H9 (cell line): ENCODE results near the gene SLC7A11. TPM values are rescaled to one million over a fixed set of nuclear protein-coding genes. Genes with fewer than 3 reads are reported as not detected.

Source experiments
- DNase-seq: peaks from one replicate; pipeline ENCODE4 v3.0.0-alpha.2; 2017
- H2AFZ ChIP-seq: one replicate; pipeline ENCODE4 v1.6.1; 2013; ENCODE audit warnings: mild to moderate bottlenecking, low read length, control low read depth, moderate library complexity
- H2AK5ac ChIP-seq: 2 replicates; pipeline ENCODE4 v1.6.1; 2013; ENCODE audit warnings: low read length, control low read depth, mixed read lengths; ENCODE audit not compliant: insufficient read length
- H2BK120ac ChIP-seq: one replicate; pipeline ENCODE4 v1.6.1; 2013; ENCODE audit warnings: low read depth, mild to moderate bottlenecking, low read length, control low read depth, inconsistent platforms; ENCODE audit not compliant: poor library complexity, severe bottlenecking
- H2BK12ac ChIP-seq: 2 replicates; pipeline ENCODE4 v1.6.1; 2013; ENCODE audit warnings: low read length, control low read depth, mixed read lengths, low read depth; ENCODE audit not compliant: insufficient read length
- H2BK15ac ChIP-seq: 2 replicates; pipeline ENCODE4 v1.6.1; 2013; ENCODE audit warnings: low read depth, low read length, control low read depth
- H2BK20ac ChIP-seq: one replicate; pipeline ENCODE4 v1.6.1; 2013; ENCODE audit warnings: low read depth, mild to moderate bottlenecking, low read length, control low read depth, inconsistent platforms; ENCODE audit not compliant: poor library complexity, severe bottlenecking
- H2BK5ac ChIP-seq: 2 replicates; pipeline ENCODE4 v1.6.1; 2013; ENCODE audit warnings: low read length, control low read depth, mixed read lengths; ENCODE audit not compliant: insufficient read length
- H3K14ac ChIP-seq: 2 replicates; pipeline ENCODE4 v1.6.1; 2013; ENCODE audit warnings: low read length, control low read depth; ENCODE audit not compliant: insufficient read depth
- H3K18ac ChIP-seq: 2 replicates; pipeline ENCODE4 v1.6.1; 2013; ENCODE audit warnings: low read depth, mild to moderate bottlenecking, mixed read lengths, low read length, control low read depth; ENCODE audit not compliant: insufficient read length
- H3K23ac ChIP-seq: 2 replicates; pipeline ENCODE4 v1.6.1; 2013; ENCODE audit warnings: low read length, control low read depth, mixed read lengths, low read depth; ENCODE audit not compliant: insufficient read length
- H3K23me2 ChIP-seq: 2 replicates; pipeline ENCODE4 v1.6.1; 2013; ENCODE audit warnings: low read depth, mild to moderate bottlenecking, mixed read lengths, low read length, control low read depth; ENCODE audit not compliant: insufficient read length, poor library complexity, severe bottlenecking
- H3K27ac ChIP-seq: 2 replicates; pipeline ENCODE4 v1.5.1; 2013; ENCODE audit warnings: low read length, control low read depth, mixed read lengths, low read depth; ENCODE audit not compliant: insufficient read length
- H3K27me3 ChIP-seq: 2 replicates; pipeline ENCODE4 v1.6.1; 2013; ENCODE audit warnings: low read length, control low read depth, inconsistent platforms; ENCODE audit not compliant: insufficient read depth
- H3K4ac ChIP-seq: 2 replicates; pipeline ENCODE4 v1.6.1; 2013; ENCODE audit warnings: low read depth, mild to moderate bottlenecking, control low read depth, inconsistent platforms, low read length, moderate library complexity
- H3K4me1 ChIP-seq: 2 replicates; pipeline ENCODE4 v1.6.1; 2013; ENCODE audit warnings: low read length, control low read depth, inconsistent platforms; ENCODE audit not compliant: insufficient read depth
- H3K4me2 ChIP-seq: 2 replicates; pipeline ENCODE4 v1.6.1; 2013; ENCODE audit warnings: low read length, control low read depth, mixed read lengths; ENCODE audit not compliant: insufficient read length, insufficient read depth
- H3K56ac ChIP-seq: 2 replicates; pipeline ENCODE4 v1.6.1; 2013; ENCODE audit warnings: low read depth, mild to moderate bottlenecking, mixed read lengths, low read length, control low read depth; ENCODE audit not compliant: insufficient read length
- H3K79me1 ChIP-seq: 2 replicates; pipeline ENCODE4 v1.6.1; 2013; ENCODE audit warnings: low read depth, mild to moderate bottlenecking, moderate library complexity, low read length, control low read depth, inconsistent platforms; ENCODE audit not compliant: insufficient read depth, poor library complexity, severe bottlenecking
- H3K79me2 ChIP-seq: 2 replicates; pipeline ENCODE4 v1.6.1; 2013; ENCODE audit warnings: low read length, control low read depth, inconsistent platforms; ENCODE audit not compliant: insufficient read depth
- H3K9ac ChIP-seq: 2 replicates; pipeline ENCODE4 v1.6.1; 2013; ENCODE audit warnings: low read length, control low read depth, mixed read lengths; ENCODE audit not compliant: insufficient read length; ENCODE audit errors: extremely low read depth
- H3K9me3 ChIP-seq: one replicate; pipeline ENCODE4 v1.6.1; 2013; ENCODE audit warnings: low read depth, low read length, inconsistent platforms; ENCODE audit not compliant: control insufficient read depth
- H3T11ph ChIP-seq: one replicate; pipeline ENCODE4 v1.6.1; 2013; ENCODE audit warnings: mild to moderate bottlenecking, low read length, control low read depth, inconsistent platforms
- H4K20me1 ChIP-seq: one replicate; pipeline ENCODE4 v1.6.1; 2013; ENCODE audit not compliant: control insufficient read depth, insufficient read length, insufficient read depth
- H4K5ac ChIP-seq: 2 replicates; pipeline ENCODE4 v1.6.1; 2013; ENCODE audit warnings: low read depth, mild to moderate bottlenecking, mixed read lengths, low read length, control low read depth; ENCODE audit not compliant: insufficient read length
- H4K8ac ChIP-seq: replicated peaks from 2 replicates; pipeline ENCODE4 v1.6.1; 2013; ENCODE audit warnings: low read length, control low read depth, mixed read lengths, low read depth; ENCODE audit not compliant: insufficient read length
- H4K91ac ChIP-seq: 2 replicates; pipeline ENCODE4 v1.6.1; 2013; ENCODE audit warnings: low read depth, mild to moderate bottlenecking, moderate library complexity, mixed read lengths, low read length, control low read depth; ENCODE audit not compliant: insufficient read length
- H3K27ac Mint-ChIP-seq, 3 experiments: 2 replicates in 2 of 3; 3 replicates in 1 of 3; pipeline ENCODE4 v1.8.0; 2020 to 2021; ENCODE audit warnings: mixed read lengths in 3 of 3, mild to moderate bottlenecking in 1 of 3, moderate library complexity in 1 of 3
- H3K27me3 Mint-ChIP-seq: 2 replicates; pipeline ENCODE4 v1.8.0; 2021; ENCODE audit warnings: low read depth, mild to moderate bottlenecking, moderate library complexity, mixed read lengths
- H3K36me3 Mint-ChIP-seq, 3 experiments: 2 replicates in 2 of 3; 3 replicates in 1 of 3; pipeline ENCODE4 v1.8.0; 2020 to 2021; ENCODE audit warnings: low read depth in 3 of 3, mixed read lengths in 3 of 3; ENCODE audit not compliant: insufficient read depth in 1 of 3
- H3K4me1 Mint-ChIP-seq, 2 experiments: 2 replicates each; pipeline ENCODE4 v1.8.0; 2020; ENCODE audit warnings: mixed read lengths in 2 of 2
- H3K4me3 Mint-ChIP-seq, 2 experiments: 2 replicates in 1 of 2; 3 replicates in 1 of 2; pipeline ENCODE4 v1.8.0; 2020 to 2021; ENCODE audit warnings: mild to moderate bottlenecking in 2 of 2, mixed read lengths in 2 of 2, moderate library complexity in 1 of 2
- H3K9me3 Mint-ChIP-seq, 2 experiments: 2 replicates in 1 of 2; 3 replicates in 1 of 2; pipeline ENCODE4 v1.8.0; 2020; ENCODE audit warnings: mild to moderate bottlenecking in 2 of 2, mixed read lengths in 2 of 2, moderate library complexity in 1 of 2
- WGBS: extraction: QIAGEN DNeasy Blood & Tissue Kit; methylation state at CpG from one replicate; pipeline ENCODE4 v1.1.7; 2013; ENCODE audit warnings: missing lambda C conversion rate, low lambda C conversion rate, mixed read lengths; ENCODE audit not compliant: insufficient read length; ENCODE audit errors: extremely low coverage; 5-methylcytosine and 5-hydroxymethylcytosine counted together
- total RNA-seq: library from RNA; stranded (reverse); gene quantifications from 2 replicates; pipeline ENCODE4 v1.2.1, GENCODE V29; 2021
- TF ChIP-seq, protein P1 (sequence below): fragments of 200-600 bp; sonication (generic); conservative IDR thresholded peaks from 3 replicates; pipeline ENCODE4 v1.8.0; 2021; ENCODE audit warnings: antibody characterized with exemption, mild to moderate bottlenecking

Gene SLC7A11
- total RNA-seq, 1 experiment from 2014 or later: 19.8 TPM

- H3K9me3 ChIP-seq: no peaks in the 10 kb centered on the region
- H2AK5ac ChIP-seq: no peak overlapping the region
- no peaks in the 10 kb centered on the region for H3K27me3 ChIP-seq
- peaks cover 0 to 5% (median 1%) of the 10 kb centered on the region in 3 experiments; a peak in 3 of 7 replicates for H3K36me3 Mint-ChIP-seq
- H3K4me3 Mint-ChIP-seq: no peak overlapping the region
- no peak overlapping the region for H4K91ac ChIP-seq
- peaks cover 0 to 4% of the 10 kb centered on the region in 2 experiments; a peak in 2 of 4 replicates for H3K4me1 Mint-ChIP-seq
- no peak overlapping the region for H2BK5ac ChIP-seq
- no peak overlapping the region for H3K4ac ChIP-seq
- H3K23me2 ChIP-seq: no peaks in the 10 kb centered on the region
- no peak overlapping the region for H3K23ac ChIP-seq
- H3K4me2 ChIP-seq: no peak overlapping the region
- H3K27ac Mint-ChIP-seq: no peak overlapping the region
- no peaks in the 10 kb centered on the region for H3K4me1 ChIP-seq
- no peak overlapping the region for H4K8ac ChIP-seq
- no peak overlapping the region for H3K14ac ChIP-seq
- no CpG with 5 or more reads among the region's 1 CpG for WGBS
- H2BK15ac ChIP-seq: no peak overlapping the region
- H2BK12ac ChIP-seq: no peak overlapping the region
- no peak overlapping the region for H3T11ph ChIP-seq
- no peaks in the 10 kb centered on the region for H3K79me2 ChIP-seq
- TF ChIP-seq, protein P1, sequence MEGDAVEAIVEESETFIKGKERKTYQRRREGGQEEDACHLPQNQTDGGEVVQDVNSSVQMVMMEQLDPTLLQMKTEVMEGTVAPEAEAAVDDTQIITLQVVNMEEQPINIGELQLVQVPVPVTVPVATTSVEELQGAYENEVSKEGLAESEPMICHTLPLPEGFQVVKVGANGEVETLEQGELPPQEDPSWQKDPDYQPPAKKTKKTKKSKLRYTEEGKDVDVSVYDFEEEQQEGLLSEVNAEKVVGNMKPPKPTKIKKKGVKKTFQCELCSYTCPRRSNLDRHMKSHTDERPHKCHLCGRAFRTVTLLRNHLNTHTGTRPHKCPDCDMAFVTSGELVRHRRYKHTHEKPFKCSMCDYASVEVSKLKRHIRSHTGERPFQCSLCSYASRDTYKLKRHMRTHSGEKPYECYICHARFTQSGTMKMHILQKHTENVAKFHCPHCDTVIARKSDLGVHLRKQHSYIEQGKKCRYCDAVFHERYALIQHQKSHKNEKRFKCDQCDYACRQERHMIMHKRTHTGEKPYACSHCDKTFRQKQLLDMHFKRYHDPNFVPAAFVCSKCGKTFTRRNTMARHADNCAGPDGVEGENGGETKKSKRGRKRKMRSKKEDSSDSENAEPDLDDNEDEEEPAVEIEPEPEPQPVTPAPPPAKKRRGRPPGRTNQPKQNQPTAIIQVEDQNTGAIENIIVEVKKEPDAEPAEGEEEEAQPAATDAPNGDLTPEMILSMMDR: no peak
- no peaks in the 10 kb centered on the region for H3K9me3 Mint-ChIP-seq
- no peak overlapping the region for H2AFZ ChIP-seq
- H3K79me1 ChIP-seq: no peaks in the 10 kb centered on the region
- no peak overlapping the region for H2BK20ac ChIP-seq
- no peak overlapping the region for H2BK120ac ChIP-seq
- H4K5ac ChIP-seq: no peak overlapping the region
- H3K18ac ChIP-seq: no peak overlapping the region
- no peaks in the 10 kb centered on the region for H3K27me3 Mint-ChIP-seq
- H3K27ac ChIP-seq: no peak overlapping the region
- no peaks in the 10 kb centered on the region for H4K20me1 ChIP-seq
- no peak for DNase-seq
- no peak overlapping the region for H3K56ac ChIP-seq
- H3K9ac ChIP-seq: no peak overlapping the region
Measured at GRCh38 chr4:138193963-138194362, 48.2 kb downstream of the SLC7A11 start.
